Thyroid gland (tissue), 4 donors: ENCODE results near the gene PGM3. TPM values are rescaled to one million over a fixed set of nuclear protein-coding genes. Genes with fewer than 3 reads are reported as not detected.
A peak's percentile ranks its signal among the peaks of the same experiment; 100 is the strongest.

Source experiments
- DNase-seq, 2 donors: peaks; one replicate each; pipeline ENCODE4 v3.0.0-alpha.2; 2019
- H3K27ac ChIP-seq, 3 donors: fragments of 200-600 bp; sonication (generic); 1 replicate in 2 of 3; 2 replicates in 1 of 3; pipeline ENCODE4 v1.5.1; 2016 to 2019; ENCODE audit warnings: mild to moderate bottlenecking in 1 of 3, moderate library complexity in 1 of 3
- H3K27me3 ChIP-seq: fragments of 200-600 bp; sonication (generic); one replicate; pipeline ENCODE4 v1.5.1; 2019
- H3K36me3 ChIP-seq, 2 donors: fragments of 200-600 bp; sonication (generic); one replicate each; pipeline ENCODE4 v1.5.1; 2016 to 2019
- H3K4me1 ChIP-seq, 2 donors: fragments of 200-600 bp; sonication (generic); one replicate each; pipeline ENCODE4 v1.5.1; 2017 to 2019
- H3K4me3 ChIP-seq, 3 donors: fragments of 200-600 bp; sonication (generic); replicated peaks in 1 of 3; 1 replicate in 2 of 3; 2 replicates in 1 of 3; pipeline ENCODE4 v1.5.1; 2016; ENCODE audit warnings: mild to moderate bottlenecking in 1 of 3
- H3K9me3 ChIP-seq: fragments of 200-600 bp; sonication (generic); one replicate; pipeline ENCODE4 v1.5.1; 2017
- CTCF ChIP-seq, 6 experiments: fragments of 200-600 bp in 3 of 6; fragments of 450-650 bp in 3 of 6; sonication (generic) in 3 of 6; IDR thresholded peaks; one replicate each; pipeline ENCODE4 v1.5.1; 2016 to 2019; ENCODE audit warnings: antibody characterized with exemption in 6 of 6, mild to moderate bottlenecking in 2 of 6, inconsistent platforms in 1 of 6, moderate library complexity in 1 of 6
- POLR2A ChIP-seq, 2 donors: fragments of 450-650 bp; IDR thresholded peaks; one replicate each; pipeline ENCODE4 v1.6.1; 2017; ENCODE audit warnings: antibody characterized with exemption in 2 of 2, mild to moderate bottlenecking in 2 of 2, moderate library complexity in 1 of 2
- WGBS, 2 donors: methylation state at CpG; one replicate each; pipeline ENCODE4 v1.1.5; 2017; 5-methylcytosine and 5-hydroxymethylcytosine counted together
- intact Hi-C: fragments of 100-400 bp; cut with DNase I; formaldehyde crosslinking; loops from one replicate; pipeline ENCODE4 v1.15.1; 2023
- total RNA-seq, 4 donors: library from RNA; depleted of rRNA; stranded (reverse); fragments of >200 nt; gene quantifications; one replicate each; pipeline ENCODE4 v1.2.3, GENCODE V29; 2016

PGM3 gene
- total RNA-seq, 4 donors from 2014 or later = 25.8 to 61.1 (median 32.1) TPM

- intact Hi-C loops = loop anchor here (5.0 kb wide), 1 partner anchor 296 kb away; no protein-coding TSS in a partner anchor
- no peaks in the 10 kb centered on the region for H3K27me3 ChIP-seq
These were observed 28.2 kb upstream of the PGM3 start for GRCh38 chr6:83221276-83221675.

GRCh38 chr6:83220121-83220520 is 27.1 kb upstream of the PGM3 start:
- TF ChIP-seq CTCF (IDR thresholded peaks at IDR 0.05) (no peak), POLR2A (IDR thresholded peaks at IDR 0.05) (no peak)
- Histone ChIP-seq H3K27me3 (no peaks in the 10 kb centered on the region), H3K9me3 (no peaks in the 10 kb centered on the region), H3K4me1 (no peaks in the 10 kb centered on the region), H3K4me3 (no peak overlapping the region), H3K36me3 (no peaks in the 10 kb centered on the region), H3K27ac (no peak overlapping the region)
- no peak for DNase-seq
- intact Hi-C loops = loop anchor here (5.0 kb wide), 1 partner anchor 297 kb away; no protein-coding TSS in a partner anchor

More at GRCh38 chr6:83221276-83221675, 28.2 kb upstream of the PGM3 start:
- DNase-seq = no peak
- H3K4me3 ChIP-seq = no peak overlapping the region
- no peak overlapping the region for H3K27ac ChIP-seq
- no peaks in the 10 kb centered on the region for H3K36me3 ChIP-seq
- TF ChIP-seq POLR2A (IDR thresholded peaks at IDR 0.05) = no peak
- TF ChIP-seq CTCF (IDR thresholded peaks at IDR 0.05) = no peak
- 93 to 98% methylated on average over 1 of the region's 1 CpG for WGBS, 2 donors
- H3K9me3 ChIP-seq = no peaks in the 10 kb centered on the region
- H3K4me1 ChIP-seq = no peaks in the 10 kb centered on the region

- intact Hi-C loops = no loop called here
- Histone ChIP-seq H3K4me3 (no peak overlapping the region), H3K27me3 (no peaks in the 10 kb centered on the region), H3K27ac (no peak overlapping the region), H3K4me1 (no peaks in the 10 kb centered on the region), H3K9me3 (no peaks in the 10 kb centered on the region), H3K36me3 (no peaks in the 10 kb centered on the region)
- no peak for DNase-seq
- TF ChIP-seq POLR2A (IDR thresholded peaks at IDR 0.05) = no peak
- 69 to 72% methylated on average over 3 of the region's 3 CpGs for WGBS, 2 donors
These were observed 25.6 kb upstream of the PGM3 start for GRCh38 chr6:83218646-83219045.

GRCh38 chr6:83216806-83217205 is 23.7 kb upstream of the PGM3 start:
- intact Hi-C loops = no loop called here
- TF ChIP-seq CTCF (IDR thresholded peaks at IDR 0.05) (no peak), POLR2A (IDR thresholded peaks at IDR 0.05) (no peak)
- no peaks in the 10 kb centered on the region for H3K36me3 ChIP-seq

GRCh38 chr6:83215131-83216047 is 22.3 kb upstream of the PGM3 start:
- Histone ChIP-seq H3K27me3 (no peaks in the 10 kb centered on the region), H3K27ac (no peak overlapping the region), H3K36me3 (no peaks in the 10 kb centered on the region), H3K4me3 (no peak overlapping the region), H3K9me3 (no peaks in the 10 kb centered on the region), H3K4me1 (no peaks in the 10 kb centered on the region)
- intact Hi-C loops = no loop called here
- TF ChIP-seq CTCF (IDR thresholded peaks at IDR 0.05) = peak; percentile 55 to 78 (median 68)
- TF ChIP-seq POLR2A (IDR thresholded peaks at IDR 0.05) = no peak
- WGBS, 2 donors = 32 to 36% methylated on average over 7 of the region's 7 CpGs
- peak; percentile 53 to 54 for DNase-seq

More at GRCh38 chr6:83216806-83217205, 23.7 kb upstream of the PGM3 start:
- Histone ChIP-seq H3K4me1 (no peaks in the 10 kb centered on the region), H3K9me3 (no peaks in the 10 kb centered on the region), H3K27ac (no peak overlapping the region), H3K4me3 (no peak overlapping the region), H3K27me3 (no peaks in the 10 kb centered on the region)
- no peak for DNase-seq
